Progenitor cell of endocrine pancreas (in vitro differentiated cells): Measurements from ENCODE around the gene STK33. TPM values are rescaled to one million over a fixed set of nuclear protein-coding genes. Genes with fewer than 3 reads are reported as not detected.

Source experiments
- DNase-seq: peaks from one replicate; pipeline ENCODE4 v3.0.0; 2021; ENCODE audit warnings: low spot score; ENCODE audit not compliant: unreplicated experiment
- H3K27ac Mint-ChIP-seq: 2 replicates; pipeline ENCODE4 v1.8.0; 2021; ENCODE audit warnings: mild to moderate bottlenecking, moderate library complexity, mixed read lengths
- H3K27me3 Mint-ChIP-seq: 2 replicates; pipeline ENCODE4 v1.8.0; 2021; ENCODE audit warnings: mixed read lengths
- H3K36me3 Mint-ChIP-seq: 2 replicates; pipeline ENCODE4 v1.8.0; 2022; ENCODE audit warnings: mixed read lengths; ENCODE audit not compliant: insufficient read depth
- H3K4me1 Mint-ChIP-seq: 2 replicates; pipeline ENCODE4 v1.8.0; 2021; ENCODE audit warnings: low read depth, mixed read lengths
- H3K4me3 Mint-ChIP-seq: 2 replicates; pipeline ENCODE4 v1.8.0; 2021; ENCODE audit warnings: low read depth, mild to moderate bottlenecking, moderate library complexity, mixed read lengths
- H3K9me3 Mint-ChIP-seq: 2 replicates; pipeline ENCODE4 v1.8.0; 2021; ENCODE audit warnings: low read depth, mixed read lengths
- CTCF ChIP-seq: fragments of 200-600 bp; sonication (generic); IDR thresholded peaks from one replicate; pipeline ENCODE4 v1.5.0; 2021; ENCODE audit warnings: antibody characterized with exemption, mild to moderate bottlenecking; ENCODE audit not compliant: unreplicated experiment
- total RNA-seq: library from RNA; stranded (reverse); gene quantifications from 2 replicates; pipeline ENCODE4 v1.2.1, GENCODE V29; 2021

STK33 gene
- total RNA-seq, 1 donor from 2014 or later: 23.4 TPM

DNA sequence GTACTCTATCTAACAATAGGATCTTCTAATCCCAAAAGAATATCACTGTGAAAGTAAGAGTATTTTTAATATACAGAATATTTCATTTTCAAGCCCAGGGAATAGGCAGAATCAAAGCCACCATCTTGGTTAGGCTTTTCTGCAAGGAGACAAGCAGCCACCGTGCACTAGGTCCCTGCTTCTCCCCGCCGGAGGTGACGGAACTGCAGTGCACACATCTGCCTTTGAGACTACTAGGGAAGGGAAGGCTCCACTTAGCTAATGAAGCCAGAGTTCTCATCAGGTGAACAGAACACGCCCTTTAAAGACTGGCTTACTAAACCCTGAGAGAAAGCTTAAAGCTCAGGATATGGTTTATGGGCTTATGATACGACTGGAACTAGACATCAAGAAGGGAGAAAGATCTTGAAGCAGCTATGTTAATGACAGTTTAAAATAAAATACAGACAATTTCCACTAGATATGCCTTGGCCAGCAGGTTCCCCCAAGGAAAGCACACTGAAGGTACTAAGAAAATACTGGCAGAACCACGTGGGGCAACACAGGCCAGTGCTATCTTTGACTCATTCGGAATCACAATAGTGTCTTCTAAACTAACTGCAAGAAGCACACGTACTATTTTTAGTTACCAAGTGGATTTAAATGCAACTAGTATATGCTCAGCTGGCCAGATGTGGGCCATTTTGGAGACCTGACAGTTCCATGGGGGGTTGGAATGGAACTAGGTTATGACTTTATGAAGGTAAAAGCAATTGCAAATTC is 203.0 kb downstream of the STK33 start:
- Mint-ChIP-seq H3K27ac (no peak overlapping the region), H3K9me3 (no peaks in the 10 kb centered on the region), H3K27me3 (no peaks in the 10 kb centered on the region), H3K36me3 (no peaks in the 10 kb centered on the region), H3K4me3 (no peak overlapping the region), H3K4me1 (peaks cover 13% of the 10 kb centered on the region)
- no peak for TF ChIP-seq CTCF
- DNase-seq: no peak

GRCh38 chr11:8389029-8389996 is 204.7 kb downstream of the STK33 start:
- Mint-ChIP-seq H3K27ac (peak overlapping the region; percentile 53), H3K4me1 (peaks cover 19% of the 10 kb centered on the region), H3K4me3 (no peak overlapping the region), H3K27me3 (no peaks in the 10 kb centered on the region), H3K9me3 (no peaks in the 10 kb centered on the region), H3K36me3 (no peaks in the 10 kb centered on the region)
- no peak for DNase-seq
- TF ChIP-seq CTCF: no peak

- H3K4me3 Mint-ChIP-seq: no peak overlapping the region
- no peak for DNase-seq
- H3K36me3 Mint-ChIP-seq: no peaks in the 10 kb centered on the region
- H3K27me3 Mint-ChIP-seq: no peaks in the 10 kb centered on the region
- TF ChIP-seq CTCF: no peak
- no peaks in the 10 kb centered on the region for H3K9me3 Mint-ChIP-seq
- peaks cover 19% of the 10 kb centered on the region for H3K4me1 Mint-ChIP-seq
- no peak overlapping the region for H3K27ac Mint-ChIP-seq
Measured at GRCh38 chr11:8387693-8388092, 206.3 kb downstream of the STK33 start.

DNA sequence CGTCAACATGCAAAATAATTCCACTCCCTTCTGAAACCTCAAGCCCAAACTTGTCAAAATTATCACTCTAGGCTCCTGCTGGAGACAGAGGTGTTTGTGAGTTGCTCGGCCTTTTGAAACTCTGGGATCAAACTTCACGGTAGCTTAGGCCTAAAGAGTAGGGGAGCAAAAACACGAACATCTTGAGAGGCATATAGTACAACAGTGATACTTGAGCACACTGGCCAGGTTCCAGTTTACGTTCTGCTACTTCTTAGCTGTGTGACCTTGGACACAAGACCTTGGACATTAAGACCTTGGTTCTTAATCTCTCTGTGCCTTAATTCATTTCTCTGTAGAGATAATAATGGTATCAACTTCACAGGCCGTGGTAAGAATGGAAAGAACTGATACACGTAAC is 206.9 kb downstream of the STK33 start:
- H3K27me3 Mint-ChIP-seq: no peaks in the 10 kb centered on the region
- peaks cover 19% of the 10 kb centered on the region for H3K4me1 Mint-ChIP-seq
- H3K4me3 Mint-ChIP-seq: no peak overlapping the region
- no peaks in the 10 kb centered on the region for H3K9me3 Mint-ChIP-seq
- TF ChIP-seq CTCF: no peak
- no peak overlapping the region for H3K27ac Mint-ChIP-seq
- H3K36me3 Mint-ChIP-seq: no peaks in the 10 kb centered on the region
- no peak for DNase-seq

DNA sequence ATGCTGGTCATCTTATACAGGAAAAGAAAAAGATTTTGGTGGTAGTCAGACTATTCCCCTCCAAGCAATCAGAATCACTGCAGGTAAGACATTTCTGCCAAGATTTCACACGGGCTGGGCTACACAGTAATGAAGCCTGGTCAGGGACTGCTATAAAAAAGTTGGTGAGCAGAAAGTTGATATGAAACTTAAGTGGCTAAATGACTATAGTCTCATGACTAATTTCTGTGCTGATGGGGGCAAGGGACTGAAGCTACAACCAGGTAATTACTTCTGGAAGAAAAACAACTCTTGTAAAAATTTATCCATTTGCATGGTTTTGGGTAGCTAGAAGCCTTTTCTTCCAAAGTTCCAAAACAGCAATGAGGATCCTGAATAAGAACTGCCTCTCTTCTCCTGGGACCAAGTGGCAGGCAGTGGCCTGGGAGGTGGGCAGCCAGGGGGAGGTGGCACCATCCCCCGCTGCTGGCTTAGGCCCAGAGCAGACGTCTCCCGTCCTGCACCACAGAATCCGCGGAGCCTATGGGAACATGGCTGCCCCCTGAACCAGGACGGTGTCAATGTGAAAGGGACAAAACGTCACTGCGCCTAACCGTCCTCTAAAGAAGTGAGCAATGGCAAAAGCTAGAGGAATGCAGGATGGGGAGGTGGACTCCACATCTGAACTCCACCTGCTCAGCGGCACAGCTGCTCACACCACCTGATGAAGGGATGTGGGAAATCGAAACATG is 207.7 kb downstream of the STK33 start:
- no peak overlapping the region for H3K4me3 Mint-ChIP-seq
- no peaks in the 10 kb centered on the region for H3K9me3 Mint-ChIP-seq
- no peak for DNase-seq
- no peak for TF ChIP-seq CTCF
- H3K27ac Mint-ChIP-seq: no peak overlapping the region
- H3K4me1 Mint-ChIP-seq: peaks cover 19% of the 10 kb centered on the region
- no peaks in the 10 kb centered on the region for H3K27me3 Mint-ChIP-seq
- no peaks in the 10 kb centered on the region for H3K36me3 Mint-ChIP-seq
